GM03348 (cell line): ENCODE data around the gene SSTR4.

Experiments used
- DNase-seq: peaks from one replicate; pipeline ENCODE4 v3.0.0; 2012; ENCODE audit warnings: low spot score

Gene SSTR4

DNA sequence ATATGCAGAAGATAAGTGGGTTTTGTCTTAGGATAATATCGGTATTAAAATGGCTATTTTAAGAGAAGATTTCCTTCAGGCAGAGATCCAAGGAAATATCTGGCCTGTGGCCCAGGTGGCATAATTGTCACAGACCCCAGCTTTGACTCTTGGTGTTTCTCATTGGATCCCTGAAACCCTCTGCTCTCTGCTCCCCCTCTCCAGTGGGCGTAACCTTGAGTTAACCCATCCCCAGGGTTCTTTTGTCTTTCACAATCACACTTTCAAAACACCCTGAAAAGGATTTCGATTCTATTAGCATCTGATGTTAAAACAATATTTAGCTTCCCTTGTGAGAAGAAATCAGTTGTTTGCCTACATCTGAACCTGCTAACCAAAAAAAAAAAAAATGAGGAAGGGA, 7.2 kb downstream of the SSTR4 start:
- DNase-seq: no peak

DNA sequence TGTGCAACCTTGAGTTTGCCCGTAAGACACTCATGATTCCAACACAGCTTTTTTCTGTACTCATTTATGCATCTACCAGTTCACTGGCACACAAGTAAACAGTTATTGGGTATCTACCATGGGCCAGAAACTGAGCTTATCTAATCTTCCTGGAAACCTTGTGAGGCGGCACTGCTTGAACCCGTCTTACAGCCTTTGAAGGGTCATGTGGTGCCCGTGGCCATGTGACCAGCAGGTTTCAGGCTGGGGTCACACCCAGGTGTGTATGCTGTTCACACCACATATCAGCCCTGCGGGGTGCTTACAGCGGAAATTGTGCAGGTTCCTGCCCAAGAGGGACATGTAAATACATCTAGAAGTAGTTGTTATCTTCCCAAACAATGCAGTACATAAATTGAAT, 8.3 kb downstream of the SSTR4 start:
- DNase-seq: no peak

DNA sequence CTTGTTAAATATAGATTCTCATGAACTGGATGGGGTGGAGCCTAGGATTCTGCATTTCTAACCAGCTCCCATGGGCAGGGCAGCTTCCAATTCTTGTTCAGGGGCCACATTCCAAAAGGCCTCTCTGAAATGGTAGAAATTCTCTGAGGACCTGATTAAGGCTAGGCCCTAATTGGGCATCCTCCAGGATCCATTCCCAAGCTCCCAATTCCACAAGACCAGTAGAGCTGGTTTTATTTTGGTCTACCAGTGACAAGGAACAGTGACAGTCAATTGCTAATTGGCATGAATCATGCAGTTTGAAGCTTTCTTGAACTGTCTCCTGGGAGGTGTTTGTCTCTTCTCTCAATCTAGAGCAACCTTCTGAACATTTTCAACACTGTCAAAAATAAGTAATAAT, 11.3 kb downstream of the SSTR4 start:
- no peak for DNase-seq

DNA sequence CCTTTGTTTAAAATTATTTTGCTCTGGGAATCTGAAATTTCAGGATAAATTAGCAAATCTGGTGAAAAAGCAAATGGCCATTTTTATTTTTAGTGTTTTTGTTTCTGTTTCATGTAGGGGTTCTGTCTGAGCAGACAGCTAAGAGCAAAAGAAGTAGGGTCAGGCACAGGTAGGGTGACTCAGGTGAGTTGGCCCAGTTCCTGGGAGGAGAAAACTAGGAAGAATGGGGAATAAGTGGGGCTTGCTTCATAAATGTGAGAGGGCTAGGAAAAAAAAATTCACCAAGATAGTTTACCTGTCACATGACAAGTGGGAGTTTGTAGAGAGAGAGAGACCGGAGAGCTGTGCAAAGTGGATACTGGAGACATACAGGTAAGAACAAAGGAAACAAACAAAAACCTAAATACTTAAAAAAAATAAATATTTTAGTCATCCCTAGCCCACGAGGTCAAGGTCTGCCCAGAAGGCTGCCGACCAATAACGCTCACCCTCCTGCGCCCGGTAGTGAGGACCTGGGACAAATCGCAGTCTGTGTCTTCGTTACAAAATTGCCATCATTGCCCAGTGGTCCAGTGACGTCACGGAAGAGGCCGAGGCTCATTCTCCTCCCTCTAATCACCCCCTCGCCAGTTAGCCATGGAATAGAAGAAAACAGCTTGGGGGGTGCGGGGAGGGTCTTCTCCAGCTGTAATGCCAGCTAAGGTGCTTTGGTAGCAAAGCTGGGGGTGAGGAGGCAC, 12.1 kb downstream of the SSTR4 start:
- no peak for DNase-seq

DNA sequence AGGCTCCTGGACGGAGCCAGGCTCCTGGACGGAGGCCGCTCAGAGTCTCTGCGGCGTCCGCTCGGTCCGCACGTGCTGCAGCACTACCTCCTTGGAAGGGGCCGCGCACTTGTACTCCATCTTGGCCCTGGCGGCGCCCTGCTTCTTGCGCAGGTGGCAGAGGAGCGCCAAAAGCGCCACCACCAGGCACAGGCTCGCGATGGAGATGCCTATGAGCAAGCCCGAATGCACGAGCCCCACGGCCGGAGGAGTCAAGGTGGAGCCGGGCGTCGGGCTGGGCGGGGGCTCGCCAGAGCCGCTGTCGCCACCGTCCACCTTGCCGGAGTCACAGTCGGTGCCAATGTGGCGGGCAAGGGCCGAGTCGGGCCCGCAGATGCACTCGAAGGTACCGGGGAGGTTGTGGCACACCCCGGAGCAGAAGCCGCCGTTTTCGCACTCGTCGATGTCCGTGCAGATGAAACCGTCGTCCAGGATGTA, 12.7 kb downstream of the SSTR4 start:
- DNase-seq: peak; percentile 20

DNA sequence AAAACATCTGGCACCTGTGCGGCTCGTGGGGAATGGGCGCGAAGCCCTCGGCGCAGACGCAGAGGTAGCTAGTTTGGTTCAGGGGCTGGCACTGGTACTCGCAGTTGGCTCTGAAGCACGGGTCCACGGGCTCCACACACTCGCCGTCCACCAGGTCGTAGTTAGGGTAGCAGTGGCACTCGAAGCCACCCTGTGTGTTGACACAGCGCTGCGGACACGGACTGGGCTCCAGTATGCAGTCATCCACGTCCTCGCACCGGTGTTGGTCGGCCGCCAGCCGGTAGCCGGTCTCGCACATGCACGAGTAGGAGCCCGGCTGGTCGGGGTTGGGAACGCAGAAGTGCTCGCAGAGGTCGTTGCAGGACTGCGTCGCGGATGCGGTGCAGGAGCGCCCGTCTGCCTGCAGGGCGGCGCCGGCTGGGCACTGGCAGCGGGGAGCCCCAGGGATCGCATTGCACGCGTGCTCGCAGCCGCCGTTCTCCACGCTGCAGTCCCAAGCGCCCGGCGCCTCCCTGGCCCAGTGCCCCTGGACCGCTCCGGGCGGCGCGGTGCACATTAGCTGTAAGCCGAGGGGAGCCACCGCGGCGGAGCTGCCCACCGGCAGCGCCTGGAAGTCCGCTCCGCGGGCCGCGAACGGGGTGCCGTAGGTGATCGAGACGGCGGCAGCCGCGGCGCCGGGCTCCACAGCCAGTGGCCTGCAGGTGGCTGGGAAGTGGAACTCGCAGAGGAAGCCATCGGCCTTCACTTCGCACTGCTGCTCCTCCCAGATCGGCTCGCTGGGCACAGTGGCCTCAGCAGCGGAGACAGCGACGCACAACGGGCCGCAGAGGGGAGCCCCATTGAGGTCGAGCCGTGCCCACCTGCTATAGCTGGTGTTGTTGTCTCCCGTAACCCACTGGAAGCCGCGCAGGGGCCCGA, 13.4 kb downstream of the SSTR4 start:
- DNase-seq: peak; percentile 85

DNA sequence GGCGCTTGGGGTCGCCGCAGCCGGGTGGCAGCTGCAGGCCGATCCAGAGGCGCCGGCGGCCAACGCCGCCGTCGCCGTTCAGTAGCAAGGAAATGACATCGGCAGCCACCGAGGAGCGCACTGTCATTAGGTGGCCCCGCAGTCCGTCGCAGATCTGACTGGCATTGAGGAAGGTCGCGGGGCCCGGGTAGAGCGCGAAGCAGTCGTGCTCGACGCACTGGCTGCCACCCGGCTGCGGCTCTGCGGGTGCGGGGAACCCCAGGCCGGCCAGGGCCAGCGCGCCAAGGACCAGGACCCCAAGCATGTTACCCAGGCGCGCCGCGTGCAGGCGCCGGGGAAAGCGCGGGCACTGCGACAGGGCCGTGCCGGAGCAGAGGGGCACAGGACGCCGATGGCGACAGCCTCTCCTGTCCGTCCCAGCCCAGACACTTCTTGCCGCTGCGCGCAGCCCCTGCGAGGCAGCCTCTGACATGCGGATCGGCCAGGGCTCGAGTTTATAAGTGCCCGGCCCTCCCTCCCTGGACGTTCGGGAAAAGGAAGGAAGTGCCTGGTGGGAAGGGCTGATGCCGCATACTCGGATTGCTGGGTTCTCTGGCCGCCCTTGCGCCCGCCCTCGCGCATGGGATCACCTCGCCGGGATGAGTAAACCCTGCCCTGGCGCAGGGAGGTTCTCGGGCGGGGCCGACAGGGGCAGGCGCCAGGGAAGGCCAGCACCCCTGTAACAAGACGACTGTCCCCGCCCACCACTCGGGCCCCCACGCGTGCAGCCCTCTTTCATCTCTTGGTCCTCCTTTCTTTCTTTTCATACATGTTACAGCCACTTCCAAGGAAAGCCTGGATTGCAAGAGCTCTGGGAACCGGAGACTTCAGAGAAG, 14.3 kb downstream of the SSTR4 start, which contains the start of gene THBD:
Gene THBD (minus strand): TSS at position 472 of the 875 bp plus-strand sequence. CDS start 168 bp downstream, at position 304.
- DNase-seq: peak; percentile 78

DNA sequence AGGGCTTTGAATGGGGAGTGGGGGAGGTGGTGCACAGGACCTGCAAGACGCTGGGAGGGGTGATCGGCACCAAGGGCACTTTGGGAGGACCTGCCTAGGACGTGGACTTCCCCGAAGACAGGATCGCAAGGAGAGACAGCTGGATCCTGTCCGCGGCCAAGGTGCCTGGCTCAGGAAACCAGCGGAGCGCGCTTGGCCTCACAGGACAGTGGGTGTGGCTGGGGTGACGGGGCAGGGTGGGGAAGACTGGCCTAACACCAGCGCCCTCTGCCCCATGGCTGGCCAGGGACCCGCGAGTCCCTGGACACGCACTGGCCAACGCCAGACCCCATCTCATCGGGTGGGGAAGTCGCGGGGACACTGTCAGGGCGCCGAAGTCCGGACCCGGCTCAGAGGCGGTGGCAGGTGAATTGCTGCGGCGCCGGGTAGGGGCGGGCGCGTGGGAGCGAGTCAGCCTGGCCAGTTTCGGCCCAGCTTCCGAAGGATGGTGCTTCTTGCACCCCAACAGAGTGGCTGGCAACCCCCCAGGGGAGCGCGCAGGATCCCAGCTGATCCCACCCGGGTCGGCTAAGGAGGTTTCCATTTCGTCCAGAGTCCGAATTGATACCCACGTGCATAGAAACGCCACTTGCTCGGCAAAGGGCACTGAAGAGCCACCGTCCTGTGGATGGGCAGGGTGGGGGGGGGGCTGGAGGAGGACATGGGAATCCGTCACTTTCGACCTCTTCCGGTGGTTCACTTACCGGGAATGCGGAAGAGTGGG, 15.1 kb downstream of the SSTR4 start:
- DNase-seq: peak; percentile 58

DNA sequence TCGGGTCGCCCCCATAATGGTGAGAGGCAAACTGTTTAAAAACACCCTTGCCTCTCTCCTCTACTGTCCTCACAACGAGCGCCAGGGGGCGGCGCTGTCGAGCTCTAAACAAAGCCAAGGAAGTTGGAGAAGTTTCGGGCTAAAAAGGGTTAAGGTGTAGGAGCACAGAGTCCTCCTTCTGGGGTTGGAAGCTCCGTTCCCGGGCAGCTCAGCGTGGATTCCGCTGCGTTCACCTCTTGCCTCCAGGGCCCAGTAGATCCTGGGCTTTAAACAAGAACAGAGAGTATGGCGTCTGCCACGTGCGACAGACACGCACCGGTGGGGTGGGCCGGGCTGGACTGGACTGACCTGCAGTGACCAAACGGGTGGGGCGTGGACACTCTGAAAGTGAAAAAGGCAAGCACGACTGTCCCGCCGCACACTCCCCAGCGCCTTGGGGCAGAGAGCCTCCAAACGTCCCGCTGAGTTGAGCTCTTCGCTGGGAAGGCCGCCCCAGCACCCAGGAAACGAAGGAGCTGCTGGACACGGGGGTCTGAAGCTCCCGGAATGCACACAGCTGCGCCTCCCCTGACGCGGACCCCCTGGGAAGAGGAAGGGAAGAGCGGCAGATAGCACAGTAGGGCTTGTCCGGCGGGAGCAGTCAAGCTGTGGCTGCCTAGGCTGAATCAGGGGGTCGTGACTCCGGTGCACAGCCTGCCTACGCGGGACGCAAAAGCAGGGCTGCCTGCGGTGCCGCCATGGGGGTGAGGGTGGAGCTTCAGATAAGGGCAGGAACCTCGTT, 15.9 kb downstream of the SSTR4 start:
- DNase-seq: peak; percentile 76

DNA sequence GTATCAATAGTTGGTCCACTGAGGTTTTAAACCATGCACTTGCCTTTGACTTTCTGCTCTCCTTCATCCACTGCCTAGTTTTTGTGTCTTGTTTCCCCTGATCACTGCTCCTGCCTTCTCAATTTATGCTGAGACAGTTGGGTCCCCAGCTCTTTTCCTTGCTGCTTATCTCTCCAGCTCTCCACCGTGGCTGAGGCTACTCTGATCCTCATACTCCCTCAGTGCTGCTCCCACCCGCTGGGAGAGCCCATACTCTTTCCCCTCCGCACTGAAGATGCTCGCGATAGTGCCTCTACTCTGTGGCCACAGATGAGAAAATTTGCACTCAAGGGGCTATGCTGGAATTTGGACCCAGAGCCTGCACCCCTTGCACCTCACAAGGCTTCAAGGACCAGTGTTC, 17.8 kb downstream of the SSTR4 start:
- no peak for DNase-seq

DNA sequence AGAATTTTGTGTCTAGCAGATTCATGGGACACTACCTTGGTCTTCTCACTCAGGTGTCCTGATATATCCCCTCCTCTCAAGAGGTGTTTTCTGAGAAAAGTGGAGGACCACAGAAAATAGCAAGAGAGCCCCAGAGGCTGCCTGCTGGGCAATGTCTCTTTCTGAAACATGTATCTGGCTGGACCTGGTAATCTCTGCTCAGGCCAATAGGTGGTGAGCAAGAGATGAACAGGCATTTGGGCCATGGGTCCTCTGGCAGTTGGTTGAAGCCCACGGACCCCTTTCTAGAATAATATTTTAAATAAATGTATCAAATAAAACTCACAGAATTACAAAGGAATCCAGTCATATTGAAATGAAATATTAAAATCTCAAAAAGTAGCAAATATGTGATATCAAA, 23.1 kb downstream of the SSTR4 start:
- DNase-seq: no peak

DNA sequence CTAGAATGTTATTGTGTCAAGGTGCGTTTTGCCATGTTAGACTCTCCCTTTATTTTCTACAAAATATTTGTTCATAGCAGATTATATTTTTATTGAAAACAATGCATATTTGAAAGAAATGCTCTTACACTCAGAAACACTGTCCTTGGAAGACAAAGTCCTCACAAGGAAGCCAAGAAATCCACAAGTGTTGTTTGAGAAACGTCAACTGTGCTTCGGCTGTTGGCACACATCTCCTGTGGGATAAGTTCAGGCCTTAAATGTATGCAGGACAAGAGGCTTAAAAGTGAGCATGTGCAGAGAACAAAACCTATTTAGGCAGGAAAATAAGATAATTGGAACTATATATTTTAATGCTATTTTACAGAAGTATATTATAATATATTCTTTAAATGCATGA, 23.9 kb downstream of the SSTR4 start:
- no peak for DNase-seq

DNA sequence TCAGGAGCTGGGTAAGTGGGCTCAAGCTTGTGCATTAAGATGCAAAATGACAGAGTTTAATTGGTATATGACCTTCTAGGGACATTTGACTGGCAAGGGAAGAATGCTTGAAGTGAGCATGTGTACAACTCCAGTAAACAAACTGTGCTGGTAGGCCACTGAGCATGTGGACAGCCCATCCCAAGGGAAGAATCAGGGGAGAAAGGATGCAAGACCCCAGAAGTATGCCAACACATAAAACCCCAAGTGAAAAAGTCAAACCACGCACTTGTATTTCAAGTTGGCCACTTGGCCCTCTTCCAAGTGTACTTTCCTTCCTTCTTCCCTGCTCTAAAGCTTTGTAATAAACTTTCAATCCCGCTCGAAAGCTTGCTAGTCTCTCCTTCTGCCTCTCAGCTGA, 24.7 kb downstream of the SSTR4 start:
- no peak for DNase-seq

DNA sequence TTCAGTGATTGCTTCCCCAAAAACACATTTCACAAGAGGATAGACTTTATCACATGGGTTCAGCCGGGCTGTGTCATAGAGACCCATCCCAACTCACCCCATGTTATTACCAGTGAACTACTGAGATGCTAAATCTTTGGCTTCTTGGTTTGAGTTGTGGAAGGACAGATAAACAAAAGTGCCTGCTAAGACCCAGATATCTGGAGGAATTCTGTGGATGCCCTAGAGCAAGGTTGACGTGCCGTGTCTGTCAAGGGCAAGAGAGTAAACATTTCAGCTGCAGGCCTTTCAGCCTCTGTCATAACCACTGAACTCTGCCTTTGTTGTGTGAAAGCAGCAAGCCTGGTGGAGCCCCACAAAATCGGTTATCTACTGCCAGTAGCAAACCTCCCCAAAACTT, 25.5 kb downstream of the SSTR4 start:
- no peak for DNase-seq

DNA sequence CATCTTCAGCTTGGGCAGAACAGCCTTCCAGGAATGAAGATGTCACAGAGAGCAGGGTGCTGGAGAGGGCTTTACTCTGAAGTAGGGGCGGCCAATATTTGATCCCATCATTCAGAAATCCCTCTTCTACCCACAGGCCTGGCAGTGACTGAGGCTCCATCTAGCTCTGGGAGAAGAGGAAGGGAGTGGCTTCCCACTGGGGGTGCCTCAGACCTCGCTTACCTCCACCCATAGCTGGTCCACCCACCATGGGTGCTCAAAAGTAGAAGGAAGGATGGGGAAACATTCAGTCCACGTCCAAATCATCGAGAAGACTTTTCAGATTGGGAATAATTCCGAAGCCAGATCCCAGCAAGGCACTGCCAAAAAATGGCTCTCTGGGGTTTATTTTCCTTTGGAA, 26.1 kb downstream of the SSTR4 start:
- no peak for DNase-seq

DNA sequence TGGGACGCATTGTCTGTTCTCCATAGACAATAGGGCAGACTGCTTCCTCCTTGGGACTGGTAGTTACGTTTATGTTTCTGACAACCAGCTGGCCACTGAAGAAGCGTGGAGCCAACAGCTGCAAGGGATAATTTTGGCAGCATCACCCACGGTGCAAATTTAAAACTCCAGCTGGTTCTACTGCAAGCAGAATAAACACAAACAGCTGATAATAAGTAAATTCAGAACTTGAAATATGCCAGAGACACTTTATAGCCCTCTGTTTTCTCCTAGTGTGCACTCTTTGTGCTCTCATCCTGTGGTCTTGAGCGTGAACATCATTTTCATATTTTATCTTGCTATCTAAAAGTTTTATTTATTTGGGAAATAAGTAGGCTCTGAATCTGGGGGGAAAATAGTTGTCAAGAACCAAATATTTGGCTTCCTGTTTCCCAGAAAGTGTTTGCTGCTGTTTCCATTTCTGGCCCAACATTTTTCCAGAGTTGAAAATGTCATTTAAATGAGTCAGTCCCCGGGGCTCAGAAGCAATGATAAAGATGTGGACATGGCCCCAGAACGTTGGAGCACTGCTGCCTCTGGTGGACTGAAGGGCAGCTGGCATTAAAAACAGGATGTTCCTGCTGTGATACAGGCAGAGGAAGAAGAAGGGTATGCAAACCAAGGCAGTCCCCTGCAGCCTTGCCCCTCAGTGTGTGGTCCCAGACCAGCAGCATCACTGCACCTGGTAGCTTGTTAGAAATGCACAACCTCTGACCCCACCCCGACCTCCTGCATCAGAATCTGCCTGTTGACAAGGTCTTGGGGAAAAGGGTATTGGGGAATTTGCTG, 26.8 kb downstream of the SSTR4 start:
- DNase-seq: peak; percentile 82

DNA sequence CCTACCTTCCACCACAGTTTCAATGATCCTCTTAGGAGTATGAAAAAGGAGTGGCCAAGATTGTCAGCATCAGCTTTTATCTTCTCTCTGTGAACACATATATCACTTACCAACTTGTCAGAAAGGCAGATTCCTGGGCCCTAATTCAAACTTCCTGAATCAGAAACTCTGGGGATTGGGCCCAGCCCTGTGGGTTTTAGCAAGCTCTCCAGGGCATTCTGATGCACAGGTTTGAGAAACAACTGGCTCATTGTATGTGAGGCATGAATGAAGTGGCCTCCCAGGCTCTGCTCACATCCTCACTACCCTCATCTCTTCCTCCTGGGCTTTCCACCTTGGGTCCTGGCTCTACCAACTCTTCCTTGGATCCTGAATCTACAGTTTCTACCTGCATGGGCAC, 27.5 kb downstream of the SSTR4 start:
- DNase-seq: no peak

DNA sequence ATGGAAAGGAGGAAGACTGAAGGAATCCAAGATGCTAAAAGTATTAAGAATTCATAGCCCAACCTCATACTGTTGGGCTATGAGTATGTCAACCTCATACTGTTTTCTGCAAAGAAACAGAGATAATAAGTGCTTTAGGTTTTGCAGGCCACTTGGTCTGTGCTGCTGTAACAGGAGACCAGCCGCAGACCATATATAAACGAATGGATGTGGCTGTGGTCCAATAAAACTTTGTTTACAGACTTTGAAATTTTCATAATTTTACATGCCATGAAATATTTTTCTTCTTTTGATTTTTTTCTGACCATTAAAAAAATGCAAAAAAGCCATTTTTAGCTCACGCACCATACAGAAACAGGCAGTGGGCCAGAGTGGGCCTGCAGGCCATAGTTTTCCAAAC, 28.1 kb downstream of the SSTR4 start:
- DNase-seq: no peak

DNA sequence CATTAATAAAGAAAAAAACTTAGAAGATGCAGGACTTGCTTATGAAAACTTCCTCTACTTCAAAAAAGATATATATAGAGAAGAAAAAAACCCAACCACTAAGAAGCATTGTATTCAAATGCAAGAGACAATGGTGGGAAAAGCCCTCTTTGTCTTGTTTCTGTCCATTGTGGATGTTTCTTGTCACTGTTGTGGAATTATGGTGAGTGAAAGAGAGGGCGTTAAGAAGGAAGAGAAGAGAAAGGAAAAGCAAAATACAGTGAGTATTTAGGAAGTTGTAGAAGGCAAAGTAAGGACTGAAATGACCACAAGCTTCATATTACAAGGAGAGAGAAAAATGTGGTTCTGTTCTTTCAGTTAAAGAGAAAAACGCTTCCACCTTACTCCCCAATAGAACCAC, 28.5 kb downstream of the SSTR4 start:
- DNase-seq: no peak
